Suppressor macrophage treated with lipopolysaccharide for 1 hour (primary cell): ENCODE data around the gene FBLN1.
"Not testable (repeated sequence)": the region's sequence is repeated elsewhere in the genome, so short reads cannot be mapped to it uniquely, and the experiment has no call there.

Experiments used
- DNase-seq, 3 donors: peaks; one replicate each; pipeline ENCODE4 v3.0.0-alpha.2; 2020 to 2022

FBLN1 gene

GRCh38 chr22:45477366-45478107, 25.1 kb upstream of the FBLN1 start:
- DNase-seq, result no peak

GRCh38 chr22:45478108-45478771, 24.4 kb upstream of the FBLN1 start:
- DNase-seq, result no peak

- DNase-seq, result no peak
Observed at GRCh38 chr22:45480717-45481116, 22.0 kb upstream of the FBLN1 start.

- DNase-seq, result no peak
Observed at GRCh38 chr22:45481661-45482060, 21.0 kb upstream of the FBLN1 start.

GRCh38 chr22:45482169-45482568, 20.5 kb upstream of the FBLN1 start:
- DNase-seq, result no peak

GRCh38 chr22:45483319-45483718, 19.4 kb upstream of the FBLN1 start:
- no peak for DNase-seq

- no peak for DNase-seq
Observed at GRCh38 chr22:45483918-45484499, 18.7 kb upstream of the FBLN1 start.

GRCh38 chr22:45484742-45485141, 17.9 kb upstream of the FBLN1 start:
- DNase-seq, result no peak

GRCh38 chr22:45485261-45485660, 17.4 kb upstream of the FBLN1 start:
- peak in 1 of 3 donors; percentile 10 for DNase-seq

GRCh38 chr22:45488764-45489370, 13.8 kb upstream of the FBLN1 start:
- no peak for DNase-seq

- no peak for DNase-seq
Observed at GRCh38 chr22:45490836-45491235, 11.8 kb upstream of the FBLN1 start.

- DNase-seq, result no peak
Observed at GRCh38 chr22:45491841-45492240, 10.8 kb upstream of the FBLN1 start.

- DNase-seq, result no peak
Observed at GRCh38 chr22:45493286-45493771, 9.4 kb upstream of the FBLN1 start.

GRCh38 chr22:45494306-45494705, 8.4 kb upstream of the FBLN1 start:
- not testable (repeated sequence) for DNase-seq

GRCh38 chr22:45495616-45496015, 7.1 kb upstream of the FBLN1 start:
- not testable (repeated sequence) for DNase-seq

GRCh38 chr22:45496451-45496941, 6.2 kb upstream of the FBLN1 start:
- no peak for DNase-seq

GRCh38 chr22:45497351-45498145, 5.1 kb upstream of the FBLN1 start:
- no peak for DNase-seq

GRCh38 chr22:45499746-45500145, 2.9 kb upstream of the FBLN1 start:
- no peak for DNase-seq

GRCh38 chr22:45503050-45503815, 550 bp downstream of the FBLN1 start:
- DNase-seq, result no peak

- no peak for DNase-seq
Observed at GRCh38 chr22:45503816-45504372, 1.2 kb downstream of the FBLN1 start.
